ENCODE measurements around the gene ATOH8.

The ATOH8 gene

GRCh38 chr2:85777441-85777861, 23.7 kb downstream of the ATOH8 start:
- TF ChIP-seq CTCF (IDR thresholded peaks at IDR 0.05), result no peak

GRCh38 chr2:85778646-85779379, 25.0 kb downstream of the ATOH8 start:
- no peak for TF ChIP-seq CTCF (IDR thresholded peaks at IDR 0.05)

- no peak for TF ChIP-seq CTCF (IDR thresholded peaks at IDR 0.05)
These were observed 26.0 kb downstream of the ATOH8 start for GRCh38 chr2:85779641-85780315.

DNA sequence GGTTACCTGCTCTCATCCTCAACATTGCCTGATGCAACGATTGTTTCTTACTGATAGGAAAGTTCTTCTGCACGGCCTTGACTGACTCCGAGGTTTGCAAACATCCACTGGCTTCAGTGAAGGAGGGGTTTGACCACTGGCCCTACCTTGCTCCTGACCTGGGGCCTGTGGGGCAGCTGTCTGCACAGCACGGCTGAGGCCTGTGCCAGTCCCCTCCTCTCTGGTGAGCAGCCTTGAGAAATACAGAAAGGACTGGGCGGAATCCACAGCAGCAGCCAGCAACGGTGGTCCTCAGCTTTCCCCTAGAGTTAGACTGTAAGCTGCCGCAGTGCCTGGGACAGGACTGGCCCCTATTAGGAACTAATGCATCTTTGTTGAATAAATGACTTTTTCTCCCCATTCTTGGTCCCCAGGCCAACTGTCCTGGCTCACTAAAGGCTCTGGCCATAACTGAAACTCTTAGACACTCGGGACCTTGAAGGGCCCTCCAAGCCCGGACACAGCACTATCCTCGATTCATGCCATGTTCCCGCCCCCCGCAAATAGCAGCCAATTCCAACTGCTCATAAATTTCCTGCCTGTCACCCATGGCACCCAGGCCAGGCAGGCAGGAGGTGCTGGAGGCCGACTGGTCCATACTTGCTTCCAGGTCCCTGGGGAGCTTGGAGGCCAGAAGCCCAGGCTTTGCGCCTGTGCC, 26.7 kb downstream of the ATOH8 start:
- TF ChIP-seq CTCF (IDR thresholded peaks at IDR 0.05), result no peak

GRCh38 chr2:85781013-85781332, 27.2 kb downstream of the ATOH8 start:
- no peak for TF ChIP-seq CTCF (IDR thresholded peaks at IDR 0.05)

DNA sequence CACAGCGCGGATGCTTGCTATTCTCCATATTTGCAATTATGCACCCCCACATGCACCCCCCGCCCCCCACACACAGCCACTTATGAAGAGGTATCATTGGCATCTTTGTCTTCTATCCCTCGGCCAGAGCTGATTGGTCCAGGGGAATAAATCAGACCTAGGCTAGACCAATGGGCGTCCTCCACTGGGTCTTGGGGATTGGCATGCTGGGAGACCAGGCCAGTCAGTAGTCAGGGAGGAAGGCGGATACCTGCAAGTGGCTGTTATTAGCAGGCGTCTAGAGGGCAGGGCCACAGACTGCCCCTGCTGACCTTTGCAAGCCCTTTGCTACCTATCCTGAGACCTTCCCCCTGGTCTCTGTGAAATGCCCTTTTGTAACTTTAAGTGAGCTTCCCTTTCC, 30.0 kb downstream of the ATOH8 start:
- no peak for TF ChIP-seq CTCF (IDR thresholded peaks at IDR 0.05)

DNA sequence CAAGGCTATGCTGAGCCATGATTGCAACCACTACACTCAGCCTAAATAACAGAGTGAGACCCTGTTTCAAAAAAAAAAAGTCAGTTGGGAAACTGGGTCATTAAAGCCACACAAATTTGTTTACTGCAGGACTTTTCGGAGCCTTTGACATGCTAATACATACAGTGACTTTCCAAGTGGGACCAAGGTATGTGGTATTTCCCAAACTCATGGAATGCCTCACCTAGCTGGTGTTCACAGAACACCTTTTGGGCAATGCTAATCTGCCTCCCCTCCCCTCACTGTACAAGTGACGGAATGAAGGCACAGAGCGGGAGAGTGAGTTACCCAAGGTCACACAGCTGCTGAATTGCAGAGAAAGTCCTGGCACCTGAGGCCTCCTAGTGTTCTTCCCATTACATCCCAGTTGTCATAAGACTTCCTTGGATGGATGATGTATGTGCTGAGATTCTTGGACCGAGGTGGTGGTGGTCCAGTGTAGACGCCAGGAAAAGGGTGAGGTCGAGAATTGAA, 30.7 kb downstream of the ATOH8 start:
- TF ChIP-seq CTCF (IDR thresholded peaks at IDR 0.05), result no peak
